ENCODE data around the gene ANKUB1.

DNA sequence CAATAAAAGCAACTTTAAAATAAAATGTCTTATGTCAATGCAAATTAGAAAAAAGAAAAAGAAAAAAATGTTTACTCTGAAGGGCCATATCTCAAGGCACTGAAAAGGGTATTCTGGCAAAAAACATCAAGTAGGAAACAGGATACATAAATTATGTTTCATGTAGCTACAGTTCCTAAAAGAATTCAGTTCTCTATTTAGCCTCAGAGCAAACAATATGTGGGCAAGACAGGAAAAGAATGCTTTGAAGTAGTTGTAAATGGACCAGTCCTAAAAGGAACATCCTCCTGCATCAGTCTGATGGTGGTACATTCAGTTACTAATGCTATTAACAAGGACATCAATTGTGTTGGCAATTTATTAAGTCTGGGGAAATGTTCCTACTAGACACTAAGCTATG lies 48.2 kb downstream of the ANKUB1 start:
- TF ChIP-seq, protein P1, sequence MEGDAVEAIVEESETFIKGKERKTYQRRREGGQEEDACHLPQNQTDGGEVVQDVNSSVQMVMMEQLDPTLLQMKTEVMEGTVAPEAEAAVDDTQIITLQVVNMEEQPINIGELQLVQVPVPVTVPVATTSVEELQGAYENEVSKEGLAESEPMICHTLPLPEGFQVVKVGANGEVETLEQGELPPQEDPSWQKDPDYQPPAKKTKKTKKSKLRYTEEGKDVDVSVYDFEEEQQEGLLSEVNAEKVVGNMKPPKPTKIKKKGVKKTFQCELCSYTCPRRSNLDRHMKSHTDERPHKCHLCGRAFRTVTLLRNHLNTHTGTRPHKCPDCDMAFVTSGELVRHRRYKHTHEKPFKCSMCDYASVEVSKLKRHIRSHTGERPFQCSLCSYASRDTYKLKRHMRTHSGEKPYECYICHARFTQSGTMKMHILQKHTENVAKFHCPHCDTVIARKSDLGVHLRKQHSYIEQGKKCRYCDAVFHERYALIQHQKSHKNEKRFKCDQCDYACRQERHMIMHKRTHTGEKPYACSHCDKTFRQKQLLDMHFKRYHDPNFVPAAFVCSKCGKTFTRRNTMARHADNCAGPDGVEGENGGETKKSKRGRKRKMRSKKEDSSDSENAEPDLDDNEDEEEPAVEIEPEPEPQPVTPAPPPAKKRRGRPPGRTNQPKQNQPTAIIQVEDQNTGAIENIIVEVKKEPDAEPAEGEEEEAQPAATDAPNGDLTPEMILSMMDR (IDR thresholded peaks at IDR 0.05), result no peak
- no peak for TF ChIP-seq POLR2A (IDR thresholded peaks at IDR 0.05)

Measured in testis (tissue), 2 donors.